Measurements from ENCODE around the gene MACIR.

DNA sequence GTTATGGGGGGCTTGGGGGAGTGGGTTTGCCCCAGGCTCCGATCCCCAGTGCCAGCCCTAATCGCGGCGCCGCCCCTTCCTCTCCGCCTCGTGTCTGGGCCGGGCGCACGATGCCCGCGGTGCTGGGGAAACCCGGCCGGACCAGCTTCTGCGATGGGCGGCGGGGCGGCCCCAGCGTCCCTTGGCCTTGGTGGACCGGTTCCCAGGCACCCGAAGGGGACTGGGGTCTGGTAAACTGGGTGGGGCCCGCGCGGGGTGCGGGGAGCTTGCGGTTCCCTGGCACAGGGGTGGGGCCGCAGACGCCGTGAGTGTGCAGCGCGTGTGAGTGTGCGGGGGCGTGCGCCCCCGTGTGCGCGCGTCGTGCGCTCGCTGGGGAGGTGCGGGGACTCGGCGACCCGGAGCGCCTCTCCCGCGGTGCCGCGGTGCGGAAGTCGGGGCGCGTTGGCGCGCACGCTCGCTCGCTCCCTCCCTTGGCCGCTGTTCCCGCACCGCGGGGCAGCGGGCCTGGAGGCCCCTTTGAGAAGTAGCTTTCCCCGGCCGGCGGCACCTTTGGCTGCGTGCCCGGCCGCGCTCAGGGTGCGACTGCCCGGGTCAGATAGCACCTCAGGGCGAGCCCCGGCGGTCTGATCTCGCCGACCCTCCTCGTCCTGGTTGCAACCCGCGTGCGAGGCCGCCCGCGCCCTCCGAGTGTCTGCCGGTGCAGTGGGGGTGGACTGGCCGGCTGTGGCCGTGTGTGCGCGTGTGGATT, 568 bp downstream of the MACIR start:
- no peak for TF ChIP-seq CTCF (IDR thresholded peaks at IDR 0.05)
- TF ChIP-seq POLR2A (IDR thresholded peaks at IDR 0.05) = no peak
